ENCODE measurements around the gene PIANP.

Gene PIANP

GRCh38 chr12:6698352-6699046 lies 2.1 kb downstream of the PIANP start:
- no peak for TF ChIP-seq CTCF (IDR thresholded peaks at IDR 0.05; ENCODE audit: insufficient read depth, low read length, missing control alignments)
- ChIA-PET POLR2A (interaction anchor here (0.7 to 1.8 kb wide), 2 partner anchors 9 to 159 kb away, joined by 5 to 10 read pairs; partner anchors contain the start of gene ZNF384), CTCF (interaction anchor here (0.7 to 5.8 kb wide), 19 partner anchors 9 to 138 kb away, joined by 3 to 99 read pairs (median 6); partner anchors contain the start of genes COPS7A, MLF2, PTMS and ZNF384)
- no peak for DNase-seq (ENCODE audit: low read depth, low spot score)
- no peak overlapping the region for H3K4me3 ChIP-seq (ENCODE audit: low read depth, low read length)

- peak; percentile 83 for TF ChIP-seq CTCF (IDR thresholded peaks at IDR 0.05; ENCODE audit: insufficient read depth, low read length, missing control alignments)
- no peak overlapping the region; the same call in 1 of the 2 replicates for H3K4me3 ChIP-seq (ENCODE audit: low read depth, low read length)
- ChIA-PET POLR2A (interaction anchor here (0.7 to 1.8 kb wide), 2 partner anchors 8 to 158 kb away, joined by 5 to 10 read pairs; partner anchors contain the start of gene ZNF384), CTCF (interaction anchor here (0.7 to 5.8 kb wide), 19 partner anchors 9 to 137 kb away, joined by 3 to 99 read pairs (median 6); partner anchors contain the start of genes COPS7A, MLF2, PTMS and ZNF384)
- DNase-seq (ENCODE audit: low read depth, low spot score), result no peak
Measured at GRCh38 chr12:6697584-6698351, 2.8 kb downstream of the PIANP start.

GRCh38 chr12:6696690-6697583 lies 3.7 kb downstream of the PIANP start:
- CTCF ChIA-PET, result interaction anchor here (0.9 to 5.8 kb wide), 12 partner anchors 11 to 273 kb away, joined by 3 to 99 read pairs (median 8); partner anchors contain the start of genes COPS7A and MLF2
- no peak overlapping the region for H3K4me3 ChIP-seq (ENCODE audit: low read depth, low read length)
- POLR2A ChIA-PET, result no interaction called here
- TF ChIP-seq CTCF (IDR thresholded peaks at IDR 0.05; ENCODE audit: insufficient read depth, low read length, missing control alignments), result no peak
- no peak for DNase-seq (ENCODE audit: low read depth, low spot score)

GRCh38 chr12:6695313-6696045 lies 5.1 kb downstream of the PIANP start:
- ChIA-PET CTCF (interaction anchor here (0.8 to 5.8 kb wide), 6 partner anchors 11 to 132 kb away, joined by 3 to 99 read pairs (median 10); no protein-coding TSS in a partner anchor), POLR2A (no interaction called here)
- TF ChIP-seq CTCF (IDR thresholded peaks at IDR 0.05; ENCODE audit: insufficient read depth, low read length, missing control alignments), result no peak
- H3K4me3 ChIP-seq (ENCODE audit: low read depth, low read length), result no peak overlapping the region
- no peak for DNase-seq (ENCODE audit: low read depth, low spot score)

- no peak for DNase-seq (ENCODE audit: low read depth, low spot score)
- no peak for TF ChIP-seq CTCF (IDR thresholded peaks at IDR 0.05; ENCODE audit: insufficient read depth, low read length, missing control alignments)
- H3K4me3 ChIP-seq (ENCODE audit: low read depth, low read length), result no peak overlapping the region
- ChIA-PET CTCF (interaction anchor here (2.6 to 5.8 kb wide), 2 partner anchors 11 to 73 kb away, joined by 11 to 99 read pairs; no protein-coding TSS in a partner anchor), POLR2A (no interaction called here)
Measured at GRCh38 chr12:6694701-6695100, 5.9 kb downstream of the PIANP start.

Data from AG04449 (cell line).